PFSK-1 (cell line): Measurements from ENCODE around the gene COL11A2.

Experiments
- POLR2AphosphoS5 ChIP-seq: IDR thresholded peaks from 2 replicates; pipeline ENCODE4 v1.6.1; 2012; ENCODE audit warnings: low read depth, mild to moderate bottlenecking, control low read depth, low read length, moderate library complexity
- REST ChIP-seq, 2 experiments: IDR thresholded peaks; 2 replicates each; pipeline versions ENCODE4 v1.6.1 to v1.8.0; 2011 to 2012; ENCODE audit warnings: low read depth in 2 of 2, low read length in 2 of 2, control low read depth in 1 of 2, inconsistent platforms in 1 of 2, mild to moderate bottlenecking in 1 of 2, moderate library complexity in 1 of 2; ENCODE audit not compliant: insufficient read depth in 1 of 2
- SIN3A ChIP-seq: IDR thresholded peaks from 2 replicates; pipeline ENCODE4 v1.6.1; 2012; ENCODE audit warnings: mild to moderate bottlenecking, low read length, moderate library complexity, borderline replicate concordance; ENCODE audit not compliant: insufficient read depth

- TF ChIP-seq POLR2AphosphoS5 (no peak), REST (IDR thresholded peaks at IDR 0.05; ENCODE audit: insufficient read depth in 1 of 2, low read depth in 2 of 2, low read length in 2 of 2) (no peak), SIN3A (no peak)
These were observed 10.5 kb upstream of the COL11A2 start for GRCh38 chr6:33202799-33203198.
